Endothelial cell of umbilical vein (primary cell): ENCODE data around the gene IFI6.

Source experiments
- EZH2 ChIP-seq: IDR thresholded peaks from 2 replicates; pipeline ENCODE4 v1.6.1; 2012; ENCODE audit warnings: borderline replicate concordance, low read depth, mild to moderate bottlenecking, moderate library complexity, low read length, inconsistent platforms; ENCODE audit not compliant: severe bottlenecking
- GATA2 ChIP-seq: IDR thresholded peaks from 2 replicates; pipeline ENCODE4 v1.7.0; 2011; ENCODE audit warnings: low read depth, mild to moderate bottlenecking, moderate library complexity, mixed read lengths, low read length; ENCODE audit not compliant: insufficient read length, insufficient read depth
- JUN ChIP-seq: IDR thresholded peaks from 2 replicates; pipeline ENCODE4 v1.6.1; 2011; ENCODE audit warnings: borderline replicate concordance, low read depth; ENCODE audit not compliant: insufficient read length, insufficient read depth
- MAX ChIP-seq: IDR thresholded peaks from 2 replicates; pipeline ENCODE4 v1.6.1; 2011; ENCODE audit not compliant: insufficient read depth, insufficient read length
- POLR2A ChIP-seq: IDR thresholded peaks from 2 replicates; pipeline ENCODE4 v1.6.1; 2012; ENCODE audit warnings: low read depth, mild to moderate bottlenecking, control low read depth, low read length
- POLR2AphosphoS5 ChIP-seq: IDR thresholded peaks from 2 replicates; pipeline ENCODE4 v1.6.1; 2012; ENCODE audit warnings: low read depth, mild to moderate bottlenecking, control low read depth, low read length, moderate library complexity; ENCODE audit not compliant: insufficient read depth
- TF ChIP-seq, protein P1 (sequence below), 2 donors: IDR thresholded peaks; 1 replicate in 1 of 2; 2 replicates in 1 of 2; pipeline ENCODE4 v1.5.1; 2011; ENCODE audit warnings: low read length in 2 of 2, mild to moderate bottlenecking in 2 of 2, moderate library complexity in 2 of 2, control low read depth in 1 of 2, inconsistent platforms in 1 of 2, low read depth in 1 of 2; ENCODE audit not compliant: insufficient read depth in 1 of 2; ENCODE audit errors: extremely low read depth in 1 of 2

DNA sequence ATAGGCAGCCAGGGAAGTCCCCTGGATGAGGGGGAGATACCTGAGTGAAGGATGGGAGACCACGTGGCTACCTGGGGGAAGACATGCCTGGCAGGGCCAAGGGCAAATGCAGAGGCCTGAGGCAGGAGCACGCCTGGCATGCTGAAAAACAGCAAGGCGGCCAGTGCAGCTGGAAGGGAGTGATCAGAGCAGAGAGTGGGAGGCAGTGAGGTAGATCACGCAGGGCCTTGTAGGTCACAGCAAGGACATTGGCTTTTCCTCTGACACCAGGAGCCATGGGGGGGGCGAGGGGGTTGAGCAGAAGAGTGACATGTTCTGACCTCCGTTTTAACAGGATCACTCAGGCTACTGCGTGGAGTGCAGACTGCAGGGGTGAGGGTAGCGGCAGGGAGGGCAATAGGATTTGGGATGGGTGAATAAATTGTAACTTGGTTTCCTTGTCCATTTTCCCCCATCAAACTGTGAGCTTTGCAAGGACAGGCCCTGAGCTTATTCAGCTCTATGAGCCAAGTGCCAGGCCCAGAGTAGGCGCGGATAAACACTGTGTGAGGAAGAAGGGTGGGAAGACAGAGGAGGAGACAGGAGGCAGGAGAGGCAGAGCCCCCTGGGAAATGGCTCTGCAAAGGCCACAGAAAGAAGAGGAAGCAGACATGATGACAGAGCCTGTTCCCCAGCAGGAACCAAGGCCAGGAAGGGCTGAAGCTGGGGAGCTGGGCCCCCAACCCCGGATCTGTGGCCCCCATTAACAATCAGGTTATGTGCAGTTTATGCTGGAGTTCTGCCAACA, 16.6 kb downstream of the IFI6 start:
- TF ChIP-seq, protein P1, sequence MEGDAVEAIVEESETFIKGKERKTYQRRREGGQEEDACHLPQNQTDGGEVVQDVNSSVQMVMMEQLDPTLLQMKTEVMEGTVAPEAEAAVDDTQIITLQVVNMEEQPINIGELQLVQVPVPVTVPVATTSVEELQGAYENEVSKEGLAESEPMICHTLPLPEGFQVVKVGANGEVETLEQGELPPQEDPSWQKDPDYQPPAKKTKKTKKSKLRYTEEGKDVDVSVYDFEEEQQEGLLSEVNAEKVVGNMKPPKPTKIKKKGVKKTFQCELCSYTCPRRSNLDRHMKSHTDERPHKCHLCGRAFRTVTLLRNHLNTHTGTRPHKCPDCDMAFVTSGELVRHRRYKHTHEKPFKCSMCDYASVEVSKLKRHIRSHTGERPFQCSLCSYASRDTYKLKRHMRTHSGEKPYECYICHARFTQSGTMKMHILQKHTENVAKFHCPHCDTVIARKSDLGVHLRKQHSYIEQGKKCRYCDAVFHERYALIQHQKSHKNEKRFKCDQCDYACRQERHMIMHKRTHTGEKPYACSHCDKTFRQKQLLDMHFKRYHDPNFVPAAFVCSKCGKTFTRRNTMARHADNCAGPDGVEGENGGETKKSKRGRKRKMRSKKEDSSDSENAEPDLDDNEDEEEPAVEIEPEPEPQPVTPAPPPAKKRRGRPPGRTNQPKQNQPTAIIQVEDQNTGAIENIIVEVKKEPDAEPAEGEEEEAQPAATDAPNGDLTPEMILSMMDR (IDR thresholded peaks at IDR 0.05; ENCODE audit: extremely low read depth in 1 of 2, insufficient read depth in 1 of 2, low read depth in 1 of 2, low read length in 2 of 2): no peak
- TF ChIP-seq POLR2A: no peak
- no peak for TF ChIP-seq JUN
- no peak for TF ChIP-seq MAX
- no peak for TF ChIP-seq POLR2AphosphoS5
- no peak for TF ChIP-seq EZH2
- TF ChIP-seq GATA2: no peak
